T1000 (cell line): ENCODE measurements around the gene EYA3.
"Not testable (repeated sequence)": the region's sequence is repeated elsewhere in the genome, so short reads cannot be mapped to it uniquely, and the experiment has no call there.

ENCODE experiments used
- DNase-seq: peaks from one replicate; lab custom pipeline; 2025; ENCODE audit warnings: mixed read lengths; lab: John Stamatoyannopoulos, UW

EYA3 gene

DNA sequence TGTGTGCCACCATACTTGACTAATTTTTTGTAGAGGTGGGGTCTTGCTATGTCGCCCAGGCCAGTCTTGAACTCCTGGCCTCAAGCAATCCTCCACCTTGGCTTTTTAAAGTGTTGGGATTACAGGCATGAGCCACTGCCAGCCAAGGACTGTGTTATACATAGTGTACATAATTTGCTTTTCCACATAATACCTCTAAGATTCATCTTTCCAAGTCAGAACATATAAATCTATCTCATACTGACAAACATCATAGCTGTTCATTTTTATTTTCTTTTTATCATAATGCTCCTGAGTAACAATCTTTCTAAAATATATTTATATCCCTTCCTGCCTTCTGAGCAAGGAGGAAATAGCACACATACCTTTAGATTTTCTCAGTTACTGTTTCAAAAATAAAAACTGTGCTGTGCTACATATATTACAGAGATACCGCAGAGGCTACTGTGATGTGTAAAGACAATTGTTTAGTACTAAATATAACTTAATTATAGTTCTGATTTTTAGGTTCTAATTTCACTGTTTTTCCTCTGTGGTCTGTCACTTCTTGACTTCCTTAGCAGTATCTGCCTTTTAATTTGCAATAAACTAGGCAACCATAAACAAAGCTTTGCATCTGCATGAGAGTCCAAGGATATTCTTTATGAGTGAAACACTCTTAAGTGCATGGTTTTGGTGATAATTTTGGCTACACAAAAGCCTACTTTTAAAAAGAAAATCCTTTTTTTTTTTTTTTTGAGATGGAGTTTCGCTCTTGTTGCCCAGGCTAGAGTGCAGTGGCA, 59.3 kb downstream of the EYA3 start:
- DNase-seq, result no peak

DNA sequence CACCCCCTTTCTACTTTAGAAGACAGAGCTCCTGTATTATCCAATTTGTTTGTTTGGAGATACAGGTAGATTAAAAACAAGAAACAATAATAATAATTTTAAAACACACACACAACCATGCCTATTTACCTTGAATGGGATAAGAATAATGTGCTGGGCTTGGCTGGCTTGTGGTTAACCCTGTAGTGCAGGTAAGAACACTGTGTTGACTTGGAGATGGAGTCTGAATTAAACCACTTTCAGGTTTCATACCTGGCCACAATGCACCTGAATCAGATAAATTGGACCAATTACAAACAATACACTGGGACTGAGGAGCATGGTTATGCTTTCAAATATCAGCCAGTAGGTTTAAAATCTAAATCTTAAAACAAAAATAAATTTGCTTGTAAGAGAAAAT, 60.8 kb downstream of the EYA3 start:
- no peak for DNase-seq

DNA sequence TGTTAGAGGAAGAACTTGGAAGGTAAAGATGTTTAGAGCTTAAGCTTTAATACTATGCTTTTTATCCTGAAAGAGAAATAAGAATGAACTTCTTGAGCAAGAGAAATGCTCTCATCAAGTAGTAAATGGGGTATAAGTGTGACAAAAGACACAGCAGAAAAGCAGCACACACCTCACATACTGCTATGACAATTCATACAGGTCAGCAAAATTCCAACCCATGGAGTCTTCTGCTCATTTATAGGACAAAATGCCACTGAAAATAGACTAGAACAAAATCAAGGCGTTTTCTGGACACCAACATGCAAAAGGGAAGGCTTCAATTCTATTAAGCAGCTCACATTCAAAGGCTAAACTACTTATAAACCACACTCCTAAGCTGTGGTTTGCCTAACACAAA, 61.2 kb downstream of the EYA3 start:
- DNase-seq, result no peak

DNA sequence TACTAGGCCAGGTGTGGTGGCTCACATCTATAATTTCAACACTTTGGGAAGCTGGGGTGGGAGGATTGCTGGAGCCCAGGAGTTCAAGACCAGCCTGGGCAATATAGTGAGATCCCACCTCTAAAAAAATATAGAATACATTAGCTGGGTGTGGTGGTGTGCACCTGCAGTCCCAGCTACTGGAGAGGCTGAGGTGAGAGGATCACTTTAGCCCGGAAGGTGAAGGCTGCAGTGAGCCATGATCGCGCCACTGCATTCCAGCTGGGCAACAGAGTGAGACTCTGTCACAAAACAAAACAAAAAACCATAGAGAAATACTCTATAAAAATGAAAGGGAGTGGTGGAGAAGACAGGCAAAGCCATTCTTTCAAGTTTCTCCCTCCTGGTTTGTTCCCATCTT, 62.1 kb downstream of the EYA3 start:
- DNase-seq, result no peak

DNA sequence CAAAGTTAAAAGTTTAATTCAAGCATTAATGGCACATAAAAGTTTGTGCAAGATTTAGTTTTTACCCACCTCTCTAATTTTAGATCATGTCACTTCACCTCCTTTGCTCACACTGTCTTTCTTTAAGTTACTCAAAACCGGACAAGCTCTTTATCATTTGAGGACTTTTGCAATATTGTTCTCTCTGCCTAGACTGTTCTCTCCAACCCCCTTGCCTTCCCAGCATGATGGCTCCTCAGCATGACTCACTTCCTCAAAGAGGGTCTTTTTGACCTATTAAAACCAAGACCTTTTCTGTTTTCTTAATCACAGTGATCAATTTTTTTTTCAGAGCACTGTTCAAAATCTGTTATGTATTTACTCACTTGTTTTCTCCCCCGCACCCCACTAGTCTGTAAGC, 67.3 kb downstream of the EYA3 start:
- DNase-seq, result no peak

DNA sequence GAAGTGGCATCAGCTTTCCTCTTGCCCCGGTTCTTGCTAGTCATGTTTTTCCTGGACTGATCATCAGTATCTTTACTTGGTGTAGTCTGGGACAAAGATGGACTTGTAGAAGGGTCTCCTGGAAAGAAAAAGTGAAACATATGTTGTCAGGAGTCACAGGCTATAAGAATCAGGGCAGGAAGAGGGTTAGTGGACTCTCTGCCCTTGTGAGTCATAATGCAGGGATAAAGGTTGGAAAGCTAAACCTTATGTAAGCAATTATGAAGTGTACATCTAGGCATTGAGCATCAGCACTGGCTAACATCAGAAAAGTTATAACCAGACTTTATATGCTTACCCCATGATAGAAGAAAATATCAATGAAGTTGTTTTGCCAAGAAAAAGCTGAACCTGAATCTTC, 77.4 kb downstream of the EYA3 start:
- no peak for DNase-seq

DNA sequence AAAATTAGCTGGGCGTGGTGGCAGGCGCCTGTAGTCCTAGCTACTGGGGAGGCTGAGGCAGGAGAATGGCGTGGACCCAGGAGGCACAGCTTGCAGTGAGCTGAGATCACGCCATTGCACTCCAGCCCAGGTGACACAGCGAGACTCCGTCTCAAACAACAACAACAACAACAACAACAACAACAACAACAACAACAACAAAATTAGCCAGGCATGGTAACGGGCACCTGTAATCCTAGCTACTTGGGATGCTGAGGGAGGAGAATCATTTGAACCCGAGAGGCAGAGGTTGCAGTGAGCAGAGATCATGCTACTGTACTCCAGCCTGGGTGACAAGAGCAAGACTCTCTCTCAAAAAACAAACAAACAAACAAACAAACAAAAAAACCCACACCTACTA, 85.3 kb downstream of the EYA3 start:
- DNase-seq, result not testable (repeated sequence)

DNA sequence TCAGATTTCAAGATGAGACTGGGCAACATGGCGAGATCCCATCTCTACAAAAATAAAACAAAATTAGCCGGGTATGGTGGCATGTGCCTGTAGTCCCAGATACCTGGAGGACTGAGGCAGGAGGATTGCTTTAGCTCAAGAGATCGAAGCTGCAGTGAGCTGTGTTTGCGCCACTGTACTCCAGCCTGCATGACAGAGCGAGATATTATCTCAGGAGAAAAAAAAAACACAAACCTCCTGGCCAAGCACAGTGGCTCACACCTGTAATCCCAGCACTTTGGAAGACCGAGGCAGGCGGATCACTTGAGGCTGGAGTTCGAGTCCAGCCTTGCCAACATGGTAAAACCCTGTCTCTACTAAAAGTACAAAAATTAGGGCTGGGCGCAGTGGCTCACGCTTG, 85.8 kb downstream of the EYA3 start:
- no peak for DNase-seq

DNA sequence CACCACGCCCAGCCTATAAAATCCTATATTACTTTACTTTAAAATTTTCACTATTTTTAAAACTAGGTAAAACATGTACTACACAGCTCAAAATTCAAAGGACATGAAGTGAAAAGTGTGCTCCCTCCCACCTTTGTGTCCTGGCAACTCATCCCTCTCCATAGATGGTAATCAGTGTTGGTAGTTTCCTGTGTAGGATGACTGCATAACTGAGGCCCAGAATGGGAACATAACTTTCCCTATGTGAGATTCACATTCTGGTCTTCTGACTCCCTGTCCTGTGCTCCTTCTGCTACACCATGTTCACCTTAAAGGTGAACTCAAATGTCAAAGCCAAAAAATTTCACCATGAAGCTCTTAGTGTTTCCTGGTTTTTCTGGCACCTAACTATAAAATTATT, 89.4 kb downstream of the EYA3 start:
- DNase-seq, result no peak

DNA sequence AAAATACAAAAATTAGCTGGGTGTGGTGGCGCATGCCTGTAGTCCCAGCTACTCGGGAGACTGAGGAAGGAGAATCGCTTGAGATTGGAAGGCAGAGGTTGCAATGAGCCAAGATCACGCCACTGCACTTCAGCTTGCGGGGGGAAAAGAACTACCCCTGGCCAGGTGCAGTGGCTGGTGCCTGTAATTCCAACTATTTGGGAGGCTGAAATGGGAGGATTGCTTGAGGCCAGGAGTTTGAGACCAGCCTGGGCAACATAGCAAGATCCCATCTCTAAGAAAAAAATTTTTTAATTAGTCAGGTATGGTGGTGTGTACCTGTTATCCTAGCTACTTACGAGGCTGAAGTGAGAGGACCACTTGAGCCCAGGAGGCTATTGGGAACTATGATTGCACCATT, 93.9 kb downstream of the EYA3 start:
- DNase-seq, result not testable (repeated sequence)

DNA sequence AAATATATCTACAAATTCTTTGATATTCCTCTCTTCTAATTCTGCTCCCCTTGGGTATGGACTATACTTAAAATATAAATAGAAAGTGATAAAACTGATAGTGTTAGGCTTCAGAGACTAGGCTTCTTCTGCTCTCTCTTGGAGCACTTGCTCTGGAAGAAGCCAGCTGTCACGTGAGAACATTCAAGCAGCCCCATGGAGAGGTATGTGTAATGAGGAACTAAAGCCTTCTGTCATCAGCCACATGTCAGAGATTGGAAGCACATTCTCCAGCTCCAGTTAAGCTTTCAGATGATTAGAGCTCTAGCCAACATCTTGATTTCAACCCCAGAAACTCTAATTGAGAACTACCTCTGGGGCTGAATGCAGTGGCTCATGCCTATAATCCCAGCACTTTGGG, 94.3 kb downstream of the EYA3 start:
- DNase-seq, result no peak

DNA sequence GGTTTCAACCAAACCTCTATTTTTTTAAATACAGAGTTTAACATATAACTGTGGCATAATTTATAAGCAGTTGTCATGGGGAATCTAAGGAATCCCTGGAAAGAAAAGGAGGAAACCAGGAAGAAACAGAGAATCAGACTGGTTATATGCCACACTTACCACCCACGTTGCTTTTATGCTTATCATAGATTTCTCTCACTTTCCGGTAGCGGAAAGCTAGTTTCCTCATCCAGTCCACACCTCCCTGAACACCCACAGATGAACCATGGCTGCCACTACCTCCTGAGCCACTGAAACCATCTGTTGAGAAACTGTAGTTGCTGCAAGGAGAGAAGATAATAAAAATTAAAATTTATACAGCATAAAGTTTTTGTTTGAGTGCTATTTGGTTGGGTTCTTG, 95.2 kb downstream of the EYA3 start:
- no peak for DNase-seq

DNA sequence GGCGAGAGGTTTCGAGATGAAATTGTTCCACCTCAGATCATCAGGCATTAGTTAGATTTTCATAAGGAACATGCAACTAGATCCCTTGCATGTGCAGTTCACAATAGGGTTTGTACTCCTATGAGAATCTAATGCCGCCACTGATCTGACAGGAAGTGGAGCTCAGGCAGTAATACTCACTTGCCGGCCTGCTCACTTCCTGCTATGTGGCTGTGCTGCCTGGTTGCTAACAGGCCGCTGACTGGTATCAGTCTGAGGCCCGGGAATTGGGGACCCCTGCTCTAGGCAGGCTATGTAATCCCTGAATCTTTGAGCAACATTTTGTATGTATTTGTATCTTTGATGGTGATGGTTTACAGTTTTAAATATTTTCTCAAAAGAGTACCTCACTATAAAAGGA, 96.1 kb downstream of the EYA3 start:
- no peak for DNase-seq

DNA sequence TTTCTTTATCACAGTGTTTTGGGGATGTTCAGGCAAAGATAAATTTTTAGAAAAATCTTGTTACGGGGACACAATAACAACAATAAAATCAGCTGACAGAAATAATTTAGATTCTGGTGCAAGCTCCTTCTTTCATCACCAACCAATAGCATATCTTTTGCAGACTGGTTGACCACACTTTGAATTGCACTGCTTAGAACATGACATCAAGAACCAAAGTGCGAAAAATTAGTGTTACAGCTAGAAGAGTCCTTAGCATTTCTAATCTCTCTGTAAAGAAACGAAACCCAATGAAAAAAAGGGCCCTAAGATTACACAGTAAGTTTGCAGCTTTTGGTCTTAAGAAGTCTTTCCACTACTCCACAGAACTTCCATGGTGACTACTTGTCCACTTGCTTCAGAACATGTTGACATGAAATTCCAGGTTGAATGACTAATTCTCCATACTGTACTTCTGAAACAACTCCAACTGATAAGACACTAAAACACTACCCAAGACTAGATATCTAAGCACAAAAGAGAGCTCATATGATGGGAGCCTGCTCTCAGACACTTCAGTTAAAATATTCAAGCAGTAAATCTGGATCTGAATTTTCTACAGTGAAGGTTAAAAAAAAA, 97.4 kb downstream of the EYA3 start:
- DNase-seq, result no peak

DNA sequence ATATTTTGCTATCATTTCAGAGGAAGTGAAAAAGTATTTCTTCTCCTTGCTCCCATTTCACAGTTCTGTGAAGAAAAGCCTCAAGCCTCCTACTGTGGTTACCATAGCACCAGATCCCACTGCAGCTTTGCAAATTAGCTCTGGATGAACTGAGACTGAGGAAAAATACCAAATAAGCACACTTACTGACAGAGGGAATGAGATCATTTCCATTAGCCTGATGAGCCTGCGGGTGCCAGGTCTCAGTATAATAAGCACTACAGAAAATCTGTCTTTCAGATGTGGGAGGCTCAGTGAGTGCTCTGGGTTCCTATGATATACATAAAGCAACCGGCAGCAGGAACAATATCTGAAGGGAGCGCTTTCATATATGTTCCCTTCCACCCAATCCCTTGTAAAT, 107.3 kb downstream of the EYA3 start:
- no peak for DNase-seq

DNA sequence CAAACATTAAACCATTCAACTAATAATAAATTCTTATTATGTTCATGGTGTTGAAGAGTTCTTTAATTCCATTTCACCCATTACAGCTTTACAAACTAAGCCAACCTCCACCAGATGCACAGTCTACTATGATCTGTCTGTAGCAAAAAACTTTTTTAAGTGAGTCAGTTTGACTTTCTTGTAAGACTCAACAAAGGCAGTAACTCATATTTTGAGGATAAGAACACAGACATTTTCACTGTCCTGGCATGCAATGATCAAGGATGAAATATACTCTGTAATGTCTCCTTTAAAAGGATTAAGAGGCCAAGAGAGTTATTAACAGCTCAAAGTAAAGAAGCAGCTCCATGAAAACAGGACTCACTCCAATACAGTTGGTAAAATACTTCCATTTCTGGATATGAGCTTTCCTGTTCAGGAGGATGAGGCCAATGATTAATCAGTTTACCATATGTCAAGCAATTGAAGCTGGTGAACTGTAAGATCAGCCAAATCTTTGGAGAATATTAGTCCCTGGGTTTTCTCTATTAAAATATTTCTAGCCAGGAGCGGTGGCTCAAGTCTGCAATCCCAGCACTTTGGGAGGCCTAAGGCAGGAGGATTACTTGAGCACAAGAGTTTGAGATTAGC, 108.1 kb downstream of the EYA3 start:
- DNase-seq, result no peak

DNA sequence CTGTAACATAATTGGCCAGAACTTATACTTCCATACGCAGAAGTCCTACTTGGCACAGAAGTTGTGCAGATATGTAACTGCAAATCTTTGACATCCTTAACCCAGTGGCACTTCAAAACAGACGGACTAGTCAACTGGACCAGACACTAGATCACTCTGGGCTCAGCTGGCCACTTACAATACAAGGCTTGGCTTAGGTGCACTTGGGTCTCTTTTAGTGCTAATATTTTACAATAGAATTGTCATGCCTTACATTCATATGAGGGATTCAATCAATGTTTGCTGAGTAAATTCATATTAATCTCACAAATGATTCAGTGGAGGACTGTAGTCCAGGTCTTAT, 108.6 kb downstream of the EYA3 start:
- no peak for DNase-seq

DNA sequence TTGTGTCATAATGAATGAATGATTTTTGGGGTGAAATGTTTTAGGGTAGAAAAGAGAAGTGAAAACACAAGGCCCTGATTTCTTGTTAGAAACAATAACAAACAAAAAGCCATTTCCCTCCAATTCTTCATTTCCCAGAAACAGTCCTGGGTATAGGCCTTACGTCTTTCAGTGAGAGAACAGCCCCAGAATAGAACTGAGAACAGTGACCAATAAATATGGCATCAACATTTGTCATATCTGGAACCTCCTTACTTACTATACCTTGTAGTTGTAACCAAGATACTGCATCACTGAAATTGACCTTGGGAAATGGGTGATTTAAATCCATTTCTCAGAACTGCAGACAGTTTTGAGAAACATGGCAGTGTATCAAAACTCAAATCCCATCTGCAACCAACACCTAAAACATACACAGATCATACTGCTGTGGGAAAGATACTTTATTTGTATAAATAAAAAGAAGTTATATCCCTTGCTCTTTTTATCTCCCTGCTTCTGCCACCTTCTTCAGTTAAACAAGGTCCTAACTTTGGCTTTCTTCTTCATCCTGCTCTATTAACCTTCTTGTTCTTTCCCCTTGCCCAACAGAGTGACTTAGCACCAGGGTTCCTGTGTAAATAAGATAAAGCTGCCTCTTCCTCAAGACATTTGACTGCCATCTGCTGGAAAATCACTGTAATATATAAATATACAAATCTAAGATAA, 109.1 kb downstream of the EYA3 start:
- DNase-seq, result no peak

DNA sequence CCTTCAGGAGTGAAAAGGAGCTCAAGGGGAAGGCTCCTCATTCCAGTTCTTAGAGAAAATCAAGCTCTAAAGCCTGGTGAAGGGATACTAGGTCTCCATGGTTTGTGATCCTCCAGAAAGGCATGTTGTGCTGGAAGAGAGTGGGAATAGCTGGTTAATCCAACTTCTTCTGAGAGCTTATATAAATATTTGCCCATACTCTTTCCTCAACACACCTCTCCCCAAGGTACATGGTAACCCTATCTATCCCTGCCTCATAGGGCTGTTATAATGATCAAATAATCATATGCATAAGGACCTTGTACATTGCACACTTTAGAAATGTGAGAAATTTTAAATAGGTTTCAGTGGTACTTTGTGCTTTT, 114.0 kb downstream of the EYA3 start:
- no peak for DNase-seq

DNA sequence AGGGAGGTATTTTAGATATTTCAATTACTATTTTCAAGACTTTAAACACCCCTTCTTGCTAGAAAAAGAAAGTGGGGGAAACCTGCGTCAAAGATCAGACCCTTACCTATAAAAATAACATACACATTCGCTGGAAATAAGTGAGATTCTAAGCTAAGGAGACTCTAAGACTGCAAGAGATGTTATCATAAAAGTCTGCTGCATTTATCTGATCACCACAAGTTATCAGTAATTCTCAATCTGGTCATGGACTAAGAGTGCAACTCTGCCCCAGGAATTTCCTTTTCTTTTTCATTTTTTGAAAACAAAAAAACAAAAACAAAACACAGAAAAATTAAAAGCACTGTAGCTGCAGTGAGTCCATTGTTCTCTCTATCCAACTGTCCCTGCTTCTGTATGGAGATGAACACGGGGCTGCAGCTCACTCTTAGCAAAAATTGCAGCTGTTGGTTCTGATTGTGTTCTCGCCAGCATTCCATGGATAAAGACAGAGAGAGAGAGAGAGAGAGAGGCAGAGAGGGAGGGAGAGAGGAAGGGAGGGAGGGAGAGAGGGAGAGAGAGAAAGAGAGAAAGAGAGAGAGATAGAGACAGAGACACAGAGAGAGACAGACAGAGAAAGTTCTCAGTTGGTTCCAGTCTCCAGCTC, 114.5 kb downstream of the EYA3 start:
- DNase-seq, result no peak

DNA sequence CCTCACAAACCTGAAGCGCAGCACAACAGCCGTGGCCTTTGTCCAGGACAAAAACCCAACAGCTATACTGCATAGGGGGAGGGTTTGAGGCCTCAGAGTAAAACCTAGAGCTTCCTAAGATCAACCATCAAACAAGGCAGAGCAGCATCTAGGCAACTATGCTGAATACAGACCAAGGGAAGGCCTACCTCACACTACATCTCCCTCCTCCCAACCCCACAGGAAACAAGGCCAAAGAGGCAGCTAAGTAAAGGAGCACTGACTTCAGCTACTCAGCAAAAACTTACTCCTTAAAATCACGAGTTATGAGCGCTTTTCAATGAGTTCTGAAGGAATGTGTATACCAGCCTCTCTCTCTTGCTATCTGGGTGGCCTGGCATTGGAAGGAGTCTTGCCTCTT, 116.3 kb downstream of the EYA3 start:
- no peak for DNase-seq

DNA sequence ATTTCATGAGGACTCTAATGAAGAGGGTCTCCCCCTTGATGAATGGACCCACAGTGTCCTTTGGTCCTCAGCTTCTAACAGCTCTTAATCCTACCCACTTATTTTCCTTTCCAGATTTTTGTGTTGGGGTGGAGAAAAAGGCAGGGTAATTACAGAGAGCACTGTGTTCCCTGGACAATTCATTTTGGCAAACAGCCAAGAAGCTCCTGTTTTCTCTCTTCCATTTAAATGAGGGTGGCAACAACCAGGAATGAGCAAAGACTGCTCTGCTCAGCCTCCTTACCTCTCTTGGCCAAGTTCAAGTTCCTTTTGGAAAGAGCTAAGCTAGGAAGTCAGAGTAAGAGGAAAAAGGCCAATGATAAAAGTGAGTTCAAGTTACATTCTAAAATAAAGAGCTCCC, 116.7 kb downstream of the EYA3 start:
- no peak for DNase-seq

DNA sequence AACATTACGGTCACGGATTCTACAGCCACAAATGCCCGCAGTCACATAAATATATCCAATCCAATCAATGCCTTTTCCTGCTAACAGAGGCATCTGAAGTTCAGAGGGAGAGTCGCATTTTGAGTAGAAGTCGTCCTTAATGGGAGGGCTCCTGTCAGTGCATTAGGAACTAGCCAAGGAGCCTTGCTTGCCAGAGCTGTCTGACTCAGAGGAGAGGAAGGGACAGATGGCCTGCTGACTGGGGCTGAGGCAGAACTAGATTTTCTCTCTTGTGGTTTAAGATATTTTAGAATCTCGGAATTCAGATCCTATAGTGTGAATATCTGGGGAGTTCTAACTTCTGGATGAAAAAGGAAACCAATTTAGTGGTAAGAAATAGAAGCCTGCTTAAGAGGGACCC, 118.0 kb downstream of the EYA3 start:
- no peak for DNase-seq
